ENCODE measurements around the gene GPI. TPM values are rescaled to one million over a fixed set of nuclear protein-coding genes. Genes with fewer than 3 reads are reported as not detected.

Gene GPI
- total and polyA plus RNA-seq, 9 of the 15 experiments (the other 6 are each of a cell fraction or from before 2014, with no cell fraction given): 88.3 to 358 (median 122) TPM

GRCh38 chr19:34386645-34387445 lies 21.8 kb downstream of the GPI start:
- no peak overlapping the region for H3K9ac ChIP-seq (ENCODE audit: insufficient read depth in 1 of 2, low read depth in 2 of 2, low read length in 2 of 2)
- WGBS (ENCODE audit: insufficient coverage, low coverage, missing lambda C conversion rate): 91% methylated on average over 9 of the region's 9 CpGs
- FAIRE-seq: no peak
- no peak overlapping the region for H3K4me3 ChIP-seq
- H3K9me1 ChIP-seq (ENCODE audit: control insufficient read depth, insufficient read depth, low read length): no peaks in the 10 kb centered on the region
- DNase-seq (ENCODE audit: extremely low read depth in 1 of 4, low spot score in 3 of 4): peak in 1 of 4 experiments; percentile 12
- H4K20me1 ChIP-seq (replicated peaks; ENCODE audit: control insufficient read depth, insufficient read depth, low read length): no peaks in the 10 kb centered on the region; the same call in 1 of the 2 replicates
- peaks cover 97% of the 10 kb centered on the region for H3K36me3 ChIP-seq (ENCODE audit: control insufficient read depth, insufficient read depth, low read length)
- no peaks in the 10 kb centered on the region for H3K27me3 ChIP-seq (ENCODE audit: control insufficient read depth in 2 of 2, insufficient read depth in 2 of 2, low read length in 2 of 2)
- H3K27ac ChIP-seq (ENCODE audit: extremely low read depth, low read depth, low read length): no peak overlapping the region
- TF ChIP-seq ZFP30 (CRISPR knock-in tag; IDR thresholded peaks at IDR 0.05; ENCODE audit: borderline replicate concordance) (no peak), CBX5 (IDR thresholded peaks at IDR 0.05; ENCODE audit: borderline replicate concordance, low read depth) (no peak), COPS2 (conservative IDR thresholded peaks at IDR 0.05) (no peak), ELK3 (CRISPR knock-in tag; IDR thresholded peaks at IDR 0.05) (no peak), ZNF184 (CRISPR knock-in tag; IDR thresholded peaks at IDR 0.05) (no peak), POLR2AphosphoS5 (IDR thresholded peaks at IDR 0.05; ENCODE audit: control insufficient read depth, insufficient read depth, low read depth, low read length) (0 out of 2 replicates have a peak, but pooled peaks have one; percentile 23), LEF1 (IDR thresholded peaks at IDR 0.05) (no peak)
- H3K4me1 ChIP-seq (replicated peaks in 1 of 2; ENCODE audit: control insufficient read depth in 2 of 2, insufficient read depth in 2 of 2, low read length in 2 of 2): no peaks in the 10 kb centered on the region
- peaks cover 17% of the 10 kb centered on the region for H3K79me2 ChIP-seq (ENCODE audit: control insufficient read depth, insufficient read depth, low read length)
- no peak overlapping the region for H3K4me2 ChIP-seq (ENCODE audit: insufficient read depth, low read length)
- no TSS peak for BruUV-seq (replicated peaks)
- no peak overlapping the region for H2AFZ ChIP-seq (ENCODE audit: low read depth, low read length)
- ChIA-PET POLR2A (interaction anchor here (0.7 to 1.2 kb wide), 2 partner anchors 12 to 761 kb away, joined by 3 read pairs; no protein-coding TSS in a partner anchor), CTCF (ENCODE audit: low intra/inter-chr PET ratio) (no interaction called here)
- H3K9me3 ChIP-seq (replicated peaks; ENCODE audit: control insufficient read depth, insufficient read depth, low read depth, low read length): peaks cover 23% of the 10 kb centered on the region
- in situ Hi-C loops (cut with MboI): no loop called here
- ATAC-seq: no peak
- intact Hi-C loops (cut with micrococcal nuclease): no loop called here

All from K562 (cell line).